Pons (tissue), 1 donor: ENCODE results near the gene RADIL.

Experiments used
- DNase-seq: peaks from one replicate; pipeline ENCODE4 v3.0.0-alpha.2; 2016; ENCODE audit warnings: low spot score

The RADIL gene

DNA sequence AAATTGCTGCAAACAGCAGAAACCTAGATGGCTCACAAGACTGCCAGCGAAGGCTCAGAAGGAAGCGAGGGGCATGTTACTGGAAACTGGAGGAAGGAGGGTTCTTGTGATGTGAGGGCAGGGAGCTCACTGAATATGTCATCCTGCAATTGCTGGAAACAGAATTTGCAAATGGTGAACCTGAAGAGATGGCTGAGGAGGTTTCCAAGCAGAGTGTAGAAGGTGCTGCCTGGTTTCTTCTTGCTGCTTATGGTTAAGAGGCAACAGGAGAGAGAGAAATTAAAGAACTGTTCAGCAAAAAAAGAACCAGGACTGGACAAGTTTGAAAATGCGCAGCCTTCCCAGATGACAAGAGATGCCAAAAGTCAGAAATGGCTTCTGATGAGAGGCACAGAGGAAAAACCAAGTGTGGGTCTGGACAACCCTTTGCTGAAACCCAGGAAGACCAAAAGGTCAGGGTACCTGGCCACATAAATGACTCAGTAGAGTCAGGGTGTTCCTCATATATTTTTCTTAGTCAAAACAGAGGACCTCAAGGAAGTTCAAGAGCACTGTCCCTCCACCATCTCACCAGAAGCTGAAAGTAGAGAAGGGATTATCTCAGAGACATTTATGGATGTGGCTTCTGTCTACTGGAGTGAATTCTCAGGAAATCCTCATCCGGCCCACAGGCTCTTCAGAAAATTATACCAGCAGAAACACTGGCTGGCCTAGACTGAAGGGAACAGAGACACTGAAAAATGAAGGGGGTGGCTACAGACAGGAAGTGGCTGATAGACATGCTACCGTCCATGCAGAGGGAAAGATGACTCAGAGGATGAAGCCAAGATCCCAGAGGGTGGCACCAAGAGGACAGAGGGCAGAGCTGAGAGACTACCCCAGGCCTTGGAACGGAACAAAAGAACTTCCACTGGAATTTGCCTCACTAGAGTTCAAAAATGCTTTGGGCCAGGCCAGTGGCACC is 31.8 kb downstream of the RADIL start:
- DNase-seq: no peak

DNA sequence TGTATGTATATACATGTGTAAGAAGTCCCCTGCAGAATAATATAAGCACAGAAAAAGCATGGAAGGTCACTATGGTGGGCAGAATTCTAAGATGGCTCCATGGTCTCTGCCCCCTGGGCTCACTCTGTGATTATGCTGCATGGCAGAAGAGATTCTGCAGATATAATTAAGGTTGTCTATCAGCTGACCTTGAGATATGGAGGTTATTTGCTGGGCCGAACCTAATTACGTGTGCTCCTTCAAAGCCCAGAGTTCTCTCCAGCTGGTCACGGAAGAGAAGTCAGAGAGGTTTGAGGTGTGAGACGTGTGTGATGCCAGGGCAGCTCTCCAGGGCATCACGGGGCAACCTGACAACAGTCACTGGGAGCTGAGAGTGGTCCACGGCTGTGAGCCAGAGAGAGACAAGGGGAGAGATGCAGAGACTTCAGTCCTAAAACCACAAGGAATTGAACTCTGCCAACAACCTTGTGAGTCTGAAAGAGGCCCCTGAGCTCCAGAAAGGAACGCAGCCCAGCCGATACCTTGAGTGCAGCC is 33.2 kb downstream of the RADIL start:
- no peak for DNase-seq

DNA sequence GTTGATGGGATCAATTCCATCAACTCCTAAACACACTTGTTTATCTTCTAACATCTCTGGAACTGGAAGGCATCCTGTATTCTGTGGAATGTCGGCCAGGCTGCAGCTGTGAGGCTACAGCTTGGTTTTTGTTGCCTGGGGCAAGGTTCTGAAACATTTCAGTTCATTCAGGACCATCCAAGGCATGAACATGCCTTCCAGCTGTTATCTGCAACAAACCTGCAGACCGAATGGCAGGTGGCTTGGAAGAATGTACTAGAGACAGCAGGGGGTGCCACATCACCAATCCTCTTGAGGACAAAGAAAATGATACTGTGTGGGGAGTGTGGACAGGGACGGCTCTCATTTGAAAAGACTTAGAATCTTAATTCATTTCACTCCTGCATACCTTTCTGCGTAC is 34.1 kb downstream of the RADIL start:
- peak; percentile 78 for DNase-seq

DNA sequence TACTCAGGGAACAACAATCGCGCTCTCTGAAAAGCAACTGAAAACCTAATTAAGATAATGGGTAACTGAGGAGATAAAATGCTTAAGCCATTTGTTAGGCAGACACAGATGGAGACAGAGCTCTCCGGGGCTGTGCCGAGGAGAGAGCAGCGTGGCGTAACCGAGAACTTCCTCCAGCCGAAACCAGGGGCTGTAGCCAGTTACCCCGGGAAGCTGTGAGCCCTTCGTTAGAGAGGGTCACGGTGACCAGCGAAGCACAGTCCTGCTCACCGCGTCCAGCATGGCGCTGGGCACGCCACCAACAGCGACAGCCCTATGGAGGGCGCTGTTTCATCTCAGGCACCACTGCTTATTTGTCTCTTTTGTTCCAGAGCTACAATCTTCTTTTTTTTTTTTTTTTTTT is 37.8 kb downstream of the RADIL start:
- DNase-seq: peak; percentile 12

DNA sequence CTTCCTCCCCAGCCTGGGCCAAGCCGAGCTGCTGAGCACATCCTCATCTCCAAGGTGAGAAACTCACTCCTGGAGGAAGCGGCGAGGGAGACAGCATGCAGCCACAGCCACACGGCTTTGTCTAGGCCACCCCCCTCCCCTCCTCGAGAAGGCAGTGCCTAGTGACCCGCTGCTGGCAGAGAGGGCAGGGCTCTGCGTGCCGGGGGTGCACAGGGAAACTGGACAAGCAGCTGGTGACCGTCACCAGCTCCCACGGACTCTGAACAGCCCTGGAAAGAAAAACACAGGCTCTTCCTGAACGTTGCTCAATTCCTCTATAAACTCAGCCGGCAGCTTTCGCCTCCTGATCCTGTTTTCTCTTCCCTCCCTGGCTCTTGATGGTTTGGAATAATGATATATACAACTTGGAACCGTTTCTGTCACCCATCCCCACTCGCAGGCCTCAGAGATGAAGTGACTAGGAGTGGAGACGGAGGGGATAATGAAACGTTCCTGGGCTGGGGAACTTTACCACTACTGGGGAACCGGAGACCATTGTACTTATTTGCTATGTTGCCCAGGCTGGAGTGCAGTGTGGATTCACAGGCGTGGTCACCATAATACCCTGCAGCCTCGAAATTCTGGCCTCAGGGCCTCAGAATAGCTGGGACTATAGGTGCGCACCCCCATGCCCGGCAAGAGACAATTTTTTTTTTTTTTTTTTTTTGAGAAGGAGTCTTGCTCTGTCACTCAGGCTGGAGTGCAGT is 41.0 kb downstream of the RADIL start:
- DNase-seq: peak; percentile 19

DNA sequence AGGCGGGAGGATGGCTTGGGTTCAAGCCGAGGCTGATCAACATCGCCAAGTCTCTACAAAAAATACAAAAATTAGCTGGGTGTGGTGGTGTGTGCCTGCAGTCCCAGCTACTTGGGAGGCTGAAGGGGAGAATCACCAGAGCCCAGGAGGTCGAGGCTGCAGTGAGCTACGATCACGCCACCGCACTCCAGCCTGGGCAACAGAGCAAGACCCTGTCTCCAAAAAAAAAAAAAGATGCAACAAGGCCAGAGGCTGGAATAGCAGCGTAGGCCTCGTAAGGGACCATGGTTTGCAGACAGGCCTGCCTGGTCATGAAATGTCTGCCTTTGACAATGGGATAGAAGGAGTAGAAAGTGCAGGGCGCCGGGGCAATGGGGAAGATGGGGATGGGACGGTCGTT is 41.7 kb downstream of the RADIL start:
- no peak for DNase-seq

DNA sequence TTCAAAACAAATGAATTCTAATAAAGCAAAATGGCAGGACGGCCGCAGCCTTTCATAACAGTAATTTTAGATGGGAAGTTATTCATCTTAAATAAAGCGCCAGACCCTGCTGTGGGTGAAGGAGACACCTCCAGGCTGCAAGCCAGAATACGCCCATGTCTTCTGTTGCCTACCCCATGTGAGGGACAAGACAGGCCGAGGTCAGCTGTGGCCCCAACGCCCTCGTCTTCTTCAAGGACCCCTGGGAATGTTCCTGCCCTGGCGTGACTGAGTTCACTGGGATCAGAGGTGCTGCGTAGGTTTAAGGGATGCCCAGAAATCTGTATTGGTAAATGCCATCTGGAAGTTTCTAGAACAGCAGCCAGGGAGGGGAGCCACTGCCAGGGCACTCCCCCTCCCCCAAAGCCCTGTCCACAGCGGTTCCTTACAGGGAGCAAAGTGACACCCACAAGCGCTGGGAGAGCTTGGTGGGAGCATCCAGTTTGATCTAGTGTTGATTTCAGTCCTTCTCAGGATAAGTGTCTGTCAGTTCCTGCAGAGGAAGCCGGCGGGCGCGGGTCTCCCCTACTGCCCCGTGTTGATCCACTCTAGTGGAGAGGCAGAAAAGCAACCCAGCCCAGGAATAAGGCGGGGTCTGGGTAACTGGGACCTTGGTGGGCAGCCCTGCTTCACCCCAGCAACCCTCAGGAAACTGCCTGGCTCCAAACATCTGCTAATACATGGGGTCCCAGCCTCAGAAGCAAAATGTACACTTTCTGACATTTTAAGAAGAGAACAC is 42.3 kb downstream of the RADIL start:
- DNase-seq: no peak

DNA sequence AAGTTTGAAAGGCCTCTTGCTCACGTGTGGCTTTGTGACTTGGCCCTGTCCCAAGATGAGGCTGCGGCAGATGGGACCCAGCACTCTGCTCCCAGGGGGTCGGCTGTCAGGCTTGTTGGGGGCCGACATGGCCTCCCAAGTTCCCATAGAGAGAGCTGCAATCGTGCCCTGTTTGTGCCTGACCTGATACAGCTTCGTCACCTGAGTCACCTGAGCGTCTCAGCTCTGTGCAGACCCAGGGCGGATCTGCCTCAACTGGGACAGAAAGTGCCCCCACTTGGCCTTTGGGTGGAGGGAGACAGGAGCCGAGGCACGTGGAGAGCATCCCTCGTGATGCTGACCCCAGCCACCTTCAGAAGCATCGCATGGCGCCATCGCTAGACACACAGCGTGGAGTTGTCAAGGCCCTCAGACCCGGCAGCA is 43.4 kb downstream of the RADIL start:
- DNase-seq: no peak

DNA sequence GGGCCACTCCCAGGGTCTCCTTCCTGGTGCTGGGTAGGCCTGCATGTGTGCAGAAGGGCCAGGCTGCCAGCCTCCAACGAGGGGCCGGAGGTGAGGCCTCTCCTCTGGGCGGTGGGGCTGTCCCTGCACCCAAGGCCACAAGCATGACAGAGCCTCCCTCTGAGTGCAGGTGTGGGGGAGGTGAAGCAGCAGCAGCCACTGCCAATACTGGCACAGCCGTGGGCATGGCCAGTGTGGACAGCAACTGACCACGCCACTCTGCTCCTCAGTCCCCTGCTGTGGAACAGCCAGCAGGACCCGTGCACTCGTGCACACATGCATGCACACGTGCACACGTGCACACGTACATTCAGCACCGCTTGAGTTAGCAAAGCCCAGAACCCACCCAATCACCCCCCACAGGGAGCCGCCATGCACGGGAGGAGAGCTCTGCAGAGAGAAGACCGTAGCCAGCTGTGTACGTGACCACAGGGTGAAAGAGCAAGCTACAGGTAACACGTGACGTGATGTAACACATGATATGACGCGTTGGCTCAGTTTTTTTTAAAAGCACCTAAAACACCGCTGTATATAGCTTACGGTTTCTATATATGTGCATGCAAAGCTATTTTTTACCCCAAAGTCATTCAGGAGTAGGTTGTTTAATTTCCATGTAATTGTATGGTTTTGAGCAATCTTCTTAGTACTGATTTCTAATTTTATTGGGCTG is 44.7 kb downstream of the RADIL start:
- no peak for DNase-seq

DNA sequence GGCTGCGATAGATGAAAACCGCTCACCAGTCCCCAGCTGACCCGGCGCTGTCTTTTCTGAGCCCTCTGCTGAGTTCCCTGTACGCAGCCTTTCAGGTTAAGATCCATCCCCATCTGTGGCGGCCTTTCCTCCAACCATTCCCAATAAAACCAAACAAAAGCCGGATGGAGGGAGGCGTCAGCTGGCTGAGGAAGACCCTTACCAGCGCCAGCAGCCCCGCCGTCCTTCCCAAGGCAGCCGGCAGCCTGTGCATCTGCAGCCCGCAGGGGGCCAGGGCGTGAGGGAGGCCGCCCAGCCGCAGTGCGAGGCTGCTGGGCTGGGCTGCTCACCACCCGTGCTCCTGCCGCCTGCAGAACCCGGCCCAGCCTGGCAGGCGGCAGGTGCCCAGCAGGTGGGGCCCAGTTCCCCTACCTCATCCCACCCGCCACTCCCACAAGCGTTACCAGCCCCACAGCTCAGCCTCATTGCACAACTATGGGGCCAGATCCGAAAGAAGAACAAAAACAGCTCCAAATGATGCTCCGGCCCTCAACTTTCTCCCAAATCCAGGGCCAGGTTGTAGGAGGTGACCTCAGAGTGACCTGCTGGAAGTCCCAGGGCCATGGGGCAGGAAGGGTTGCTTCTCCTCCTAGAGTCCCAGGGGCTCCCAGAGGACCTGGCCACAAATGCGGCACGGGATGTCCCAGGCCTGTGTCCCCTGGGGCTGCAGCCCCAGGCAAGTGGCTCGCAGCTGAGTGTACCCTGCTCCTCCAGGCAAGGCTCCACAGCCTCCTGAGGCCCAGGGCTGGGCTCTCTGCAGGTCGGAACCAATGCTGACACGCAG is 45.5 kb downstream of the RADIL start:
- DNase-seq: no peak

DNA sequence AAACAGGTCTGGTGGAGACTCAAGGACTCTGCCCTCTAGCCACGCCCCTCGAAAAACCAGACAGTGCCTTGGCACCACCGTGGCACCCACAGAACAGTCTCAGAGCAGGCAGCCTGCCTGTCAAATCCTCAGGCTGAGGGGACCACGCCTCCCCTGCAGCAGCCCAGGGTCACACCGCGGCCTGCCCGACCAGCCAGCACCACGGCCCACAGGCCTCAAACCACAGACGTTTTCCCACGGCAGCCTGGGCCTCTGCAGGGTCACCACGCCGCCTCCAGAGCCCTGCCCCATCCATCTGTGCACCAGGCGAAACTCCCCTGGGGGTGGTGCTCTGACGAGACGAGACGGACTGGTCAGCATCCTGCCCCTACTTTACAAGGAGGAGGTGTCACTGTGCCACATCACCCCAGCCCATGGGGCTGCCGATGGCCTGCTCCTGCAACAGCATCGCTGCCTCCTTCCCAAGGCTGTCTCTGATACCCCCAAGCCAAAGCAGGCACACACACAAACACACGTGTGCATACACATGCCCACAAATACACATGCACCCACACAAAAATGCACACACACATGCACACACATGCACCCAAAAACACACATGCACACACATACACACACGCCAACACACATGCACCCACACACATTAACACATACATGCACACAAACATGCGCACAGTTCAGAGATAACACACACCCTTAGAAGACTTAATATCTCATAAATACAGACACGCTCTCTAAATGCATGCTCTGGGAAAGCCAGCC is 46.3 kb downstream of the RADIL start:
- DNase-seq: no peak

DNA sequence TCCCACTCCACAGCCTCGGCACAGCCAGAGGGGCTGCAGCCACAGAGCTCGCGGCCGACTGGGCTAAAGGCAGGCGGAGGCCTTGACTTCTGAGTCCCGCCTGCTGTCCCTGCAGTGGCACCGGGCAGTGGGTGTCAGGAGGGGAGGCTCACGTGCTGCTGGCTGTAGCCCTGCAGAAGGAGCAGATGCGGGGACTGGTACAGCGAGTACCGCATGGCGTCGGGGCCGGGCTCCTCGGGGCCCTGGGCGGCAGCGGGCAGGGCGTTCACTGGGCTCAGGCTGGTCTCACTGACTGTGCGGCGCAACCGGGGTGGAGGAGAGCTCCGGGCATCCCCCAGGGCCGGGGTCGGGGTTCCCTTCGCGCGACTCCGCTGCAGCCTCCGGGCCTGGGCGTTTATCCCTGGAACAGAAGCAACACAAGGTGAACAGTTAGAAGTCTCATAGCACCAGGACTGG is 47.3 kb downstream of the RADIL start:
- DNase-seq: no peak

DNA sequence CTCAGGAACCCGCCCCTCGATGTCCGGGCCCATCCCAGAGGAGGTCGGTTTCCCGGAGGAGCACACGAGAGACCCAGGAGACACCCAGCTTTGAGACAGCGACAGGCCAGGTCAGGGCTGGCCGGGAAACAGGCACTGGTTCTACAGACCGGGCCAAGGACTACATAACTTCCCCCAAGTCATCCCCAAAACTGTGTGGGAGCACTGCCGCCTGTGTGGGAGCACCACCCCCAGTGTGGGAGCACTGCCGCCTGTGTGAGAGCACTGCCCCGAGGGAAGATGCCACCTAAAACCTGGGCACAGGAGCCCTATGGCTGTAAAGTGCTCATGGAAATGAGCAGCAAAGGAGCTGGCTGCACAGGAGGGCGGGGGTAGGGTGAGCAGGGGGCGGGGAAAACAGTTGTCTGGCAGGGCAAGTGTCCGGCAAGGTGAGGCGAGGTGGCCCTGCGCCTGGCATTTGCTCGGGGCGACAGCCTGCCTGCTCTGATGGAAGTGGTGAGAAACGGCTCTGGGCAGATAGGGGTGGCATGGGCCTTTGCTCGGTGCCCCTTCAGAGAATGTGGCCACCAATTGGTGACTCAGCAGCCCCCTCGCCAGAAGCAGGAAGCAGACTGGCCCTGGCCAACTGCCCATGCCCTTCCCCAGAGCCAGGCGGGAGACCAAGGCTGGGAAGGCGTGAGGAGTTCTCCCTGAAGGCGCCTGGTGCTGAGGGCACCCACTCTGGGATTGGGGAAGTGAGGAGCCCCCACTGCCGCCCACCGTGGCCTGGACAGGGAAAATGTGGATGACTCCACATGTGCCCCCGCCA is 47.9 kb downstream of the RADIL start:
- DNase-seq: no peak

DNA sequence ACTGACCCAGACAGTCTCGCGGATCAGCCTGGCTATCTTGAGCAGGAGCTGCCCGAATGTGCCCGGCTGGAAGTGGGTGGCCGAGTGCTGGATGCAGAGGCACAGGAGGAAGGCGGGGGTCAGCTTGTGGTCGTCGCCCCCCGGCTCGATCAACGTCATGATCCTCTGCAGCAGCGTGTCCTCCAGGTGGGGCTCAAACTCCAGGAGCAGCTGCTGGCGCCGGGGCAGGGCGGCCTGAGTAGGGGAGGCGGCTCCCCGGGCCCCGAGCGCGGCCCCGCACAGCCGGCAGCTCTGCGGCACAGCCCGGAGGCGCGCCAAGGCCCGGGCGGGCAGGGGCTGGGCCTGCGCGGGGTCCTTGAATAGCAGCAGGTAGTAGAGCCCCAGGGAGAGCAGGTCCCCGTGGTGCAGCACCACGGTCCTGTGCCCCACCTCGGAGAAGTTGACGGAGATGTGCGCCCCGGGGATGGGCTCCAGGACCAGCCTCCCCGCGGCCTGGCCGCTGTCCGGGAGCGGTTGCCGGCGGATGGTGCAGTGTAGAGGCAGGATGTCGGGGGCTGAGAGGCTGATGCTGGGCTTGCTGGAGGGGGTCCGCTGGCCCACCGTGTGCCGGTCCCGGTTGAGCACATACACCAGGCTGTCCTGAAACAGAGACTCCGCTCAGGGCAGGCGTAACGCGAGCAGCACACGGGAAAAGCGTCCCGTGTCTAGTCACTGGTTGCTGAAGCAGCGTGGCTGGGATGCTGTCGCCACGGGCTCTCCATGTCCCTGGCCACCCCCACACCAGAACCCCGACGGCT is 48.7 kb downstream of the RADIL start:
- no peak for DNase-seq

DNA sequence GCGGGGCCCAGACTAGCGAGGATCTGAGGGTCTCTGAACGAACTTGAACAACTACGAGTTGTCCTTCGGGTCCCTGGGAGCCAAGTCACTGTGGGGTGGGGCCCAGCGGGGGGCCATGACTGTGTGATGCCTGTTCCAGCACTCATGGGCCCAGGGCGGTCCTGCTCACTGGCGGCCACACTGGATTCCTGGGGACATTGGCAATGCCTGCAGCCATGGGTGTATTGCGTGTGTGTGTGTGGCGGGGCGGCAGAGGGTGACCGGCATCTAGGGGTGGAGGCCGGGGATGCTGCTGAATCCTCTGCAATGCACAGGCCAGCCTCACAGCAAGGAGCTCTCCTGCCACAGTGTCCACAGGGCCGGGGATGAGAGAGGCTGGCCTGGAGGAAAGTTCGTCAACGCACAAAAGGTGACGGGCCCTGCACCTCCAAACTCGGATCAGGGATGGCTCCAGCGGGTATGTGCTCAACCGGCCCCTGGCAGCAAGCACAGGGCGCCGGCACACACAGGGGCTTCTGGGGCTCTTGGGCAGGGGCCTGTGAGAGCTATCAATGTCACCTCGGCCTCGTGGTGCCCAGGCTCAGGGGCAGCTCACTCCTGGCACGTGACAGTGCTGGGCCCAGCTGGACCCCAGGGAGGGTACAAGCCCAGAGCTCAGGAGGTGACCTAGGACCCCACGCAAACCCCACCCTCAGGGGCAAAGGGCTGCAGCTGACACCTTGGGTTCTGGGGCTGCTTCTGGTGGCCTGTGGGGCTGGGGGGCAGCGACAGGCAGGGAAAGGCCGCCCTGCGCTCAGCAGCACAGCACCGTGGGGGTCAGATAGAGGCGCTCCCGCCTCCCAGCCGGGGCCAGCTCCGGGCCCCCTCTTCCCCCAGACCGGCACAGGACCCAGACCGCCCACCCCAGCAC is 49.6 kb downstream of the RADIL start:
- no peak for DNase-seq

DNA sequence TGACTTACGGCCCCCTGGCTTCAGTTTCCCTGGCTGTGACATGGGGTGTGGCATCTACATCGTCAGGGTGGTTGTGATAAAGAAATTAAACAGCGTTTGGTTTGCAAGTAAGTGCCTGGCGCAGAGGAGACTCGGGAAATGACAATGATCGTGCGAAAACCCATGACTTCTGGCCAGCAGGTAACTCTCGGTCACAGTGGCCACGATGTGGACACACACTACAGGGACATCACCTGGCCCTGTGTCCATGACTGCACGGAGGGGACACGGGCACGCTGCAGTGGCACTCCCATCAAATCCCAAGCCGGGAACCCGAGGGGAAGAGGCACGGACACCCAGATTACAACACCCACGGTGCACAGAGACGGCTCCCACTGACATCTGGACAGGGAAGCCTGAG is 50.3 kb downstream of the RADIL start:
- no peak for DNase-seq

DNA sequence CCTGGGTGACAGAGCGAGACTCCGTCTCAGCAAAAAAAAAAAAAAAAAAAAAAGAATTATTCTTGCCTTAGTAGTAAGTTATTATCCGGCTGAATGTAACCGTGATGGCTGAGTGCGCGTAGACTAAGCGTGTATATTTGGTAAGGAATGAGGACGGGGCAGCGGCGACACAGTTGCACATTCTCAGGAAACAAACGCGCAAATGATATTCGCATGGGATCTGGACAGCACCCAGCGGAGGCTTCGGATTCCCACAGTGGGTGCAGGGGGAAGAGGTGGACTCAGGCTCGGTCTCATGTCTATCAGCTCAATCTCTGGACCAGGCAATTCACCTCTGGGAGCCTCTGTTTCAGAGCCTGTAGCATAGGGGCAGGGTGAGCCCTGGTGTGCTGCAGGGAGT is 50.8 kb downstream of the RADIL start:
- DNase-seq: no peak
